ENCODE results near the gene PRKCH.

GRCh38 chr14:61466249-61466904 is 145.0 kb downstream of the PRKCH start:
- no peak for TF ChIP-seq NPAS2 (CRISPR knock-in tag; IDR thresholded peaks at IDR 0.05; ENCODE audit: borderline replicate concordance)
- no peak for TF ChIP-seq CTCF (IDR thresholded peaks at IDR 0.05)
- TF ChIP-seq MAZ (IDR thresholded peaks at IDR 0.05; ENCODE audit: borderline replicate concordance, low read depth, low read length), result no peak
- TF ChIP-seq ZC3H11A (IDR thresholded peaks at IDR 0.05), result no peak

Data from A549 (cell line).